ENCODE results near the gene PARPBP.

Gene PARPBP

DNA sequence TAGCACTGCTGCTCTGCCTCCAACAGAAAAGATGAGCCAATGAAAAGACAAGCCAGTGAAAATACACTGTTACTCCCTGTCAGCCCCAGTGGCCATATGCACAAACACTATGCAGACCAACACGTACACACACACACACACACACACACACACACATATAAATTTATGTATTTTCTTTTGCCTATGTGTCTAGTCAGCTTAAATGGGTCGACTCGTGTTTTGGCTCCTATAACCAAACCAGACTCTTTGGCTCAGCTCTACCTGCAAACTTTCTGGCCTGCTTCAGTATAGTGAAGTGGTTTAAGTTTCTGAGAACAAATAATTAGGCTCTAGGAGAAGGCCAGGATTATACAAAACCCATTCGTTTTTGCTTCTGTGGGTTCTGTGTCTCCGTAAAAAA, 108.0 kb downstream of the PARPBP start:
- TF ChIP-seq GATA3 (IDR thresholded peaks at IDR 0.05; ENCODE audit: low read depth, low read length), result no peak
- TF ChIP-seq GATA2 (IDR thresholded peaks at IDR 0.05; ENCODE audit: low read depth, low read length), result no peak

DNA sequence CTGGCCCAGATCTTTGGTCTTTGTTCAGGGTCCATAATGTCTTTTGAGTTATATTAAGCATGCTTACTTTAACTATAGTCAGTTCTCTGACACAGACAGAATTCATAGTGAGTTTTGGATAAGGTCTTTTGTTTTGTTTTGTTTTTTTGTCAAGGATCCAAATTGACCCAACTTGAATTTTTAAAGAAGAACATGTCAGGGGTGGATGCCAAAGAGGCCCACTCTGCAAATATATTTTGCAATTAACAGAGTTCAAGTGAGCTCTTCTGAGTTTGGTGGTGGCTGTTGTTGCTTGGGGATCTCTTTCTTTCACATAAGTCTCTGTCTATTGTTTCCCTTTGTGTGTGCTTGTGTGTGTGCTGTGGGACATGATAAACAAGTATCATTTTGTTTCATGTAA, 112.1 kb downstream of the PARPBP start:
- TF ChIP-seq GATA3 (IDR thresholded peaks at IDR 0.05; ENCODE audit: low read depth, low read length), result no peak
- no peak for TF ChIP-seq GATA2 (IDR thresholded peaks at IDR 0.05; ENCODE audit: low read depth, low read length)

DNA sequence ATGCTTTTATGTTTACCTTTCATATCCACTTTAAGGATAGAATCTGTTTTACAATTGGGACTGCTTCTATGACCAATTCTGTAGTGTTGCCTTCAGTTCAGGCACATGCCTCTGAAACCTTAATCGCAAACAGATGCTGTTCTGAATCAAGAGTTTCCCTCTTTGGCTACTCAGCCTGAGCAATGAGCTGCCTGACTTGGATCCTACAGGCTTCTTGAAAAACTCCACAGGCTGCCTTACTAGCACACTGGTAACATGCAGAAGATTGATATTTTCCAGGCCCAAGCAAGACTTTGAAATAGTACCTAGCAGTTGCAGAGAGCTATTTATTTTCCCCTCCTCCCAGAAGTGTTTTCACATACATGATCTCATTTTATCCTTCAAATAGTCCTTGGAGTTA, 112.5 kb downstream of the PARPBP start:
- TF ChIP-seq GATA2 (IDR thresholded peaks at IDR 0.05; ENCODE audit: low read depth, low read length), result no peak
- TF ChIP-seq GATA3 (IDR thresholded peaks at IDR 0.05; ENCODE audit: low read depth, low read length), result no peak

DNA sequence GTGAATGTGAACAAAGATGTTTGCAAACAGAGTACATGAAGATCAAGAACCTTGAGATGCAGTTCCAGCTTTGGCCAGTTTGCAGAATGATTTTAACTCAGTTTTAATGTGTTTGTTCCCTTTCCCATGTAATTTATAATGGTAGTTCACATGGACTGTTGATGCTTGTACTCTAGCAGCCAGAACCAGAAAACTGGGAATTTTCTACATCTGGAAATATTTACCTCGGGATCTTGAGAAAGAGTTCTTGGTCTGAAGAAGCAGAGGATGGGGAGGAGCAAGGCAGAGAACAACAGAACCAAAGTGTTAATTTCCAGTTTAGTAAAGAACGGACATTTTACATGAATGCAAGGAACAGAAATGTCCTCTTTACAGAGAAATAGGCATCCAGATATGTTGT, 114.6 kb downstream of the PARPBP start:
- TF ChIP-seq GATA3 (IDR thresholded peaks at IDR 0.05; ENCODE audit: low read depth, low read length), result no peak
- TF ChIP-seq GATA2 (IDR thresholded peaks at IDR 0.05; ENCODE audit: low read depth, low read length), result no peak

Measured in SH-SY5Y (cell line).